GM12878 (cell line): Measurements from ENCODE around the gene PLIN3. TPM values are rescaled to one million over a fixed set of nuclear protein-coding genes. Genes with fewer than 3 reads are reported as not detected.
A peak's percentile ranks its signal among the peaks of the same experiment; 100 is the strongest.

Experiments
- BRCA1 ChIP-seq: IDR thresholded peaks from 2 replicates; pipeline ENCODE4 v1.6.1; 2011; ENCODE audit warnings: low read depth, low read length, improper control_type of control experiment
- CBX3 ChIP-seq: fragments of 200-600 bp; sonication (generic); IDR thresholded peaks from 2 replicates; pipeline ENCODE4 v1.6.1; 2016; ENCODE audit warnings: low read depth, borderline replicate concordance
- EED ChIP-seq: sonication (generic); IDR thresholded peaks from 2 replicates; pipeline ENCODE4 v1.6.1; 2016; ENCODE audit warnings: antibody characterized with exemption, low read depth
- ELK1 ChIP-seq: IDR thresholded peaks from 2 replicates; pipeline ENCODE4 v1.6.1; 2012; ENCODE audit warnings: low read depth, low read length, improper control_type of control experiment
- FOXK2 ChIP-seq: fragments of 450-650 bp; IDR thresholded peaks from 2 replicates; pipeline ENCODE4 v1.6.1; 2017; ENCODE audit warnings: mild to moderate bottlenecking, moderate library complexity
- HCFC1 ChIP-seq: fragments of 150-350 bp; IDR thresholded peaks from 2 replicates; pipeline ENCODE4 v1.6.1; 2014; ENCODE audit warnings: low read length
- IRF5 ChIP-seq: fragments of 450-650 bp; IDR thresholded peaks from 2 replicates; pipeline ENCODE4 v1.6.1; 2017; ENCODE audit warnings: borderline replicate concordance
- MAX ChIP-seq: IDR thresholded peaks from 2 replicates; pipeline ENCODE4 v1.6.1; 2012; ENCODE audit warnings: low read depth, low read length, improper control_type of control experiment
- MYB ChIP-seq: fragments of 150-350 bp; IDR thresholded peaks from 2 replicates; pipeline ENCODE4 v1.6.1; 2014; ENCODE audit warnings: mild to moderate bottlenecking, low read depth, low read length, borderline replicate concordance
- POLR2A ChIP-seq: IDR thresholded peaks from 2 replicates; pipeline ENCODE4 v1.6.1; 2011; ENCODE audit warnings: low read depth, mild to moderate bottlenecking, low read length
- RB1 ChIP-seq: fragments of 450-650 bp; formaldehyde crosslinking; IDR thresholded peaks from 2 replicates; pipeline ENCODE4 v1.6.1; 2017; ENCODE audit warnings: mild to moderate bottlenecking, borderline replicate concordance
- TCF3 ChIP-seq: IDR thresholded peaks from 2 replicates; pipeline ENCODE4 v1.6.1; 2012; ENCODE audit warnings: low read depth, mild to moderate bottlenecking, low read length, borderline replicate concordance; ENCODE audit not compliant: insufficient read depth
- ZBTB40 ChIP-seq: fragments of 450-650 bp; IDR thresholded peaks from 2 replicates; pipeline ENCODE4 v1.6.1; 2016; ENCODE audit warnings: mild to moderate bottlenecking, moderate library complexity, borderline replicate concordance
- ZNF687 ChIP-seq: fragments of 450-650 bp; IDR thresholded peaks from 2 replicates; pipeline ENCODE4 v1.6.1; 2017; ENCODE audit warnings: mild to moderate bottlenecking, moderate library complexity
- ZSCAN29 ChIP-seq: fragments of 450-650 bp; IDR thresholded peaks from 2 replicates; pipeline ENCODE4 v1.6.1; 2017; ENCODE audit warnings: mild to moderate bottlenecking, moderate library complexity
- polyA plus RNA-seq, 11 experiments: library from polyadenylated mRNA; depleted of rRNA in 4 of 11; unstranded in 6 of 11; stranded (reverse) in 5 of 11; fragments of >200 nt; fragmentation: Nextera tagmentation in 4 of 11; fragmentation: Illumina TruSeq in 1 of 11; extraction: Ambion mirVana in 4 of 11; extraction: Trizol in 1 of 11; gene quantifications; 1 replicate in 1 of 11; 2 replicates in 10 of 11; pipeline versions ENCODE4 v1.2.1 to v1.2.3, GENCODE V29; 2011 to 2016; ENCODE audit warnings: inconsistent platforms in 2 of 11, missing spikeins in 2 of 11, low read depth in 1 of 11
- total RNA-seq, 4 experiments: library from RNA; depleted of rRNA in 3 of 4; stranded (reverse); fragments of >200 nt in 3 of 4; fragmentation: Illumina TruSeq in 1 of 4; extraction: Trizol in 1 of 4; gene quantifications; 2 replicates each; pipeline versions ENCODE4 v1.2.1 to v1.2.3, GENCODE V29; 2013 to 2021

PLIN3 gene
- total and polyA plus RNA-seq, 10 of the 15 experiments (the other 5 are each of a cell fraction or from before 2014, with no cell fraction given) = 7.7 to 71.4 (median 66.8) TPM

- TF ChIP-seq ELK1 = no peak
- TF ChIP-seq ZSCAN29 = no peak
- TF ChIP-seq CBX3 = no peak
- no peak for TF ChIP-seq HCFC1
- TF ChIP-seq EED = peak; percentile 89
- TF ChIP-seq BRCA1 = no peak
- peak; percentile 88; the same call in 1 of the 2 replicates for TF ChIP-seq RB1
- peak; percentile 57; the same call in 1 of the 2 replicates for TF ChIP-seq IRF5
- TF ChIP-seq ZBTB40 = no peak
- no peak for TF ChIP-seq MAX
- TF ChIP-seq POLR2A = peak; percentile 86
- peak; percentile 59 for TF ChIP-seq TCF3
- no peak for TF ChIP-seq FOXK2
- peak; percentile 46; the same call in 1 of the 2 replicates for TF ChIP-seq ZNF687
- TF ChIP-seq MYB = no peak
Measured at GRCh38 chr19:4831304-4831978, 36.0 kb downstream of the PLIN3 start, which contains the start of gene TICAM1 (continued).
